Heart right ventricle (tissue), 16 donors: ENCODE results near the gene GKN1. TPM values are rescaled to one million over a fixed set of nuclear protein-coding genes. Genes with fewer than 3 reads are reported as not detected.

ENCODE experiments used
- ATAC-seq, 8 donors: fragments of 200-7000 bp; cut with Tn5 transposase; one replicate each; pipeline ENCODE4 v1.9.1; 2020; ENCODE audit warnings: mild to moderate bottlenecking in 8 of 8, moderate library complexity in 8 of 8, moderate number of reproducible peaks in 1 of 8
- DNase-seq, 2 donors: peaks; one replicate each; pipeline ENCODE4 v3.0.0-alpha.2; 2020
- H3K27ac ChIP-seq, 10 donors: fragments of 200-600 bp; sonication (generic) in 2 of 10; one replicate each; pipeline versions ENCODE4 v1.5.0 to v1.8.0; 2020 to 2022; ENCODE audit warnings: mild to moderate bottlenecking in 3 of 10
- H3K27me3 ChIP-seq, 7 donors: fragments of 200-600 bp; one replicate each; pipeline ENCODE4 v1.8.0; 2021 to 2022; ENCODE audit warnings: mild to moderate bottlenecking in 2 of 7
- H3K36me3 ChIP-seq, 9 donors: fragments of 200-600 bp; sonication (generic) in 1 of 9; one replicate each; pipeline versions ENCODE4 v1.5.0 to v1.8.0; 2020 to 2022; ENCODE audit warnings: mild to moderate bottlenecking in 2 of 9
- H3K4me1 ChIP-seq, 9 donors: fragments of 200-600 bp; sonication (generic) in 1 of 9; one replicate each; pipeline versions ENCODE4 v1.5.0 to v1.8.0; 2020 to 2022; ENCODE audit warnings: mild to moderate bottlenecking in 4 of 9
- H3K4me3 ChIP-seq, 10 donors: fragments of 200-600 bp; sonication (generic) in 2 of 10; one replicate each; pipeline versions ENCODE4 v1.5.0 to v1.8.0; 2020 to 2022; ENCODE audit warnings: mild to moderate bottlenecking in 7 of 10, moderate library complexity in 2 of 10
- H3K9me3 ChIP-seq, 11 donors: fragments of 200-600 bp in 10 of 11; sonication (generic) in 2 of 11; one replicate each; pipeline versions ENCODE4 v1.5.0 to v1.8.0; 2013 to 2022; ENCODE audit warnings: mild to moderate bottlenecking in 2 of 11, control low read depth in 1 of 11, moderate library complexity in 1 of 11
- CTCF ChIP-seq, 9 donors: fragments of 200-600 bp; sonication (generic) in 2 of 9; IDR thresholded peaks; one replicate each; pipeline versions ENCODE4 v1.5.0 to v1.8.0; 2021 to 2022; ENCODE audit warnings: antibody characterized with exemption in 9 of 9, mild to moderate bottlenecking in 5 of 9, moderate library complexity in 1 of 9
- WGBS, 2 donors: extraction: QIAGEN DNeasy Blood & Tissue Kit; methylation state at CpG; one replicate each; pipeline ENCODE4 v1.1.7; 2013; ENCODE audit warnings: inconsistent platforms in 1 of 2; 5-methylcytosine and 5-hydroxymethylcytosine counted together
- intact Hi-C, 10 donors: fragments of 100-400 bp; cut with DNase I; formaldehyde crosslinking; loops; one replicate each; pipeline versions ENCODE4 v1.11.1 to v1.14.2; 2022
- polyA plus RNA-seq, 2 donors: library from polyadenylated mRNA; stranded (reverse); fragments of 200-250 nt; gene quantifications; one replicate each; pipeline ENCODE4 v1.2.3, GENCODE V29; 2013
- total RNA-seq, 10 donors: library from RNA; stranded (reverse); fragmentation: NEBNext Ultra II Directional in 3 of 10; extraction: Animal tissue kit (Norgen Biotek cat#: 25700) in 3 of 10; gene quantifications; one replicate each; pipeline versions ENCODE4 v1.2.1 to v1.2.4, GENCODE V29; 2021 to 2023
- donor health status: Arrhythmogenic right ventricular cardiomyopathy.
- donor health status: ischemic (EF 13 %, LVEDD 7.1; RV severe dilation, severe dysfunction).
- donor health status: healthy with polysubstance abuse.
- donor health status: DM: no; HTN: yes; CAD: no.
- donor health status: DM: no; HTN: no; CAD: no.
- donor health status: ischemic (EF 25% LVEDD 6.9; RV normal size, moderate dysfunction).
- donor health status: ischemic (EF 25% LVEDD 5.7; RV mildly dilated, moderate dysfunction).
- donor health status: healthy.
- donor health status: DM: yes; HTN: yes; CAD: no.
- donor health status: Ischemic cardiomyopathy.
- donor health status: ischemic (EF 35%, LVEDD 5.7; RV mildly dilated, moderate dysfunction).
- donor health status: nonischemic (EF 11% LVEDD 7.7; RV severe dilation, severe dysfunction).
- donor health status: DM: yes; HTN: yes; CAD: no.
- donor health status: PGD.
- donor health status: ischemic (EF 29% LVEDD 5.4; RV normal size, mild dysfunction).
- donor health status: nonischemic (EF 23%, LVEDD 6.1; RV moderate dilation, normal function).

The GKN1 gene
- total and polyA plus RNA-seq, 12 donors = 0.19 TPM; not detected in 11

GRCh38 chr2:69018678-69019095 lies 44.3 kb downstream of the GKN1 start:
- Histone ChIP-seq H3K4me1 (peaks cover 0 to 52% (median 29%) of the 10 kb centered on the region in 9 donors), H3K36me3 (no peaks in the 10 kb centered on the region), H3K27ac (no peak overlapping the region), H3K4me3 (no peak overlapping the region), H3K9me3 (no peaks in the 10 kb centered on the region), H3K27me3 (peaks cover 0 to 53% (median 35%) of the 10 kb centered on the region in 7 donors)
- TF ChIP-seq CTCF (IDR thresholded peaks at IDR 0.05) = no peak
- no peak for ATAC-seq
- no peak for DNase-seq
- 66 to 76% methylated on average over 4 of the region's 4 CpGs for WGBS, 2 donors
- intact Hi-C loops = no loop called here

GRCh38 chr2:69020496-69021426 lies 46.3 kb downstream of the GKN1 start:
- H3K27me3 ChIP-seq = peaks cover 0 to 32% (median 16%) of the 10 kb centered on the region in 7 donors
- TF ChIP-seq CTCF (IDR thresholded peaks at IDR 0.05) = no peak
- H3K4me3 ChIP-seq = no peak overlapping the region
- no peak overlapping the region for H3K27ac ChIP-seq
- no peaks in the 10 kb centered on the region for H3K36me3 ChIP-seq
- no peak for ATAC-seq
- WGBS, 2 donors = 41 to 49% methylated on average over 8 of the region's 8 CpGs
- DNase-seq = no peak
- H3K4me1 ChIP-seq = peaks cover 0 to 40% (median 24%) of the 10 kb centered on the region in 9 donors
- no peaks in the 10 kb centered on the region for H3K9me3 ChIP-seq
- intact Hi-C loops = no loop called here

- DNase-seq (no peak), ATAC-seq (no peak)
- intact Hi-C loops = no loop called here
- Histone ChIP-seq H3K27me3 (peaks cover 0 to 23% (median 9%) of the 10 kb centered on the region in 7 donors), H3K9me3 (no peaks in the 10 kb centered on the region), H3K4me1 (peaks cover 0 to 45% (median 22%) of the 10 kb centered on the region in 9 donors), H3K4me3 (no peak overlapping the region), H3K27ac (no peak overlapping the region), H3K36me3 (no peaks in the 10 kb centered on the region)
- 79 to 86% methylated on average over 4 of the region's 4 CpGs for WGBS, 2 donors
- TF ChIP-seq CTCF (IDR thresholded peaks at IDR 0.05) = no peak
Observed at GRCh38 chr2:69021727-69022126, 47.3 kb downstream of the GKN1 start.

GRCh38 chr2:69022548-69022947 lies 48.1 kb downstream of the GKN1 start:
- H3K4me1 ChIP-seq = peaks cover 0 to 37% (median 14%) of the 10 kb centered on the region in 9 donors
- no peak for DNase-seq
- H3K9me3 ChIP-seq = no peaks in the 10 kb centered on the region
- 88 to 93% methylated on average over 1 of the region's 1 CpG for WGBS, 2 donors
- no peak overlapping the region for H3K27ac ChIP-seq
- no peak for TF ChIP-seq CTCF (IDR thresholded peaks at IDR 0.05)
- H3K27me3 ChIP-seq = peaks cover 0 to 15% (median under 1%) of the 10 kb centered on the region in 7 donors
- no peak overlapping the region for H3K4me3 ChIP-seq
- no peak for ATAC-seq
- intact Hi-C loops = no loop called here
- no peaks in the 10 kb centered on the region for H3K36me3 ChIP-seq
